C4-2B (cell line): ENCODE results near the gene RNF207.

Experiments
- CTCF ChIP-seq: fragments of 450-650 bp; conservative IDR thresholded peaks from 2 replicates; pipeline ENCODE4 v1.5.1; 2017; ENCODE audit warnings: mild to moderate bottlenecking
- ZFX ChIP-seq: fragments of 450-650 bp; IDR thresholded peaks from 2 replicates; pipeline ENCODE4 v1.6.1; 2017

DNA sequence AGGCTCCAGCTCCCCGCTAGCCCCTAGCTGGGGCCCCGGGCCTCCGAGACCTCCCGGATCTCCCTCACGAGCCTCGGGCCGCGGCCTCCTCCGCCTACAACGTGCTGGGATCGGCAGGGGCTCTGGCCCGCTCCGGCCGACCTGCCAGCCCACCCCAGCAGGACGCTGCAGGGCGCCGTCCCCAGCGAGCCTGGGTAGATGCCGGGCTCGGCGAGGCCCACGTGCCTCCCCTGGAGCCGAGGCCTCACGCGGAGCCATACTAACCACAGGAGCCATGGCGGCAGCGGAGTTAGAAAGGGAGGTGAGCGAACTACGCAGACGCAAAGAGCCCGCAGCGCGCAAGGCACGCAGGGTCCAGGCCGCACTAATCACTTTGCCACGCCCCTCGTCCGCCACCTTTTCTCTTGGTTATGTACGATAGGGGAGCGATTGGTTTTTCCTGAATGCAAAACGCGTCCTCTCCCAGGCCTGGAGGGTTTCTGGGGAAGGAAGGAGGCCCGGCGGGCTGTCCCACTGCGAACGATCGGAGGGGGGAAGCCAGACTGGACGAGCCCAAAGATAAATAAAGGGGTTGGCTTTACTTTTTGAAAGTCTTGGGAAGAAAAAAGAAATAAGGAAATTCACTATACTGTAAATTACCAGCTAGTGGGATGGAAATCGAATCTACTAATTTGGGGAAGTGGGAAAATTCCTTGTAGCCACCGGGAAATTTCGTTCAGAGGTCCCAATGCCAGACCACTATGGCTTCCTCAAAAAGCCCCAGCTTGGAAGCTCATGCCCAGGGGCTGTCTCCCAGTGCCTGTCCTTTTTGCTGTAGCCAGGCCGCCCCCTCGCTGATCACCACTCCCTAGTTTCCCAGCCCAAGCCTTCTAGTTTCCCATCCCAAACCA, 6.4 kb upstream of the RNF207 start, which contains the start of gene RPL22:
- no peak for TF ChIP-seq CTCF
- peak; percentile 98 for TF ChIP-seq ZFX
